GM12891 (cell line): ENCODE data around the gene NADSYN1.

Source experiments
- DNase-seq: peaks from one replicate; pipeline ENCODE4 v3.0.0; 2011; ENCODE audit warnings: low spot score; ENCODE audit not compliant: insufficient read length
- FAIRE-seq: peaks from 2 replicates; lab custom pipeline; 2011; peaks lifted over from hg19 to GRCh38; lab: Jason Lieb, UNC
- PAX5 ChIP-seq: IDR thresholded peaks from 2 replicates; pipeline ENCODE4 v1.6.1; 2011; ENCODE audit warnings: low read length, moderate library complexity, mild to moderate bottlenecking; ENCODE audit not compliant: insufficient read depth, severe bottlenecking
- POLR2A ChIP-seq: IDR thresholded peaks from 2 replicates; pipeline ENCODE4 v1.6.1; 2011; ENCODE audit warnings: low read depth, low read length, control low read depth
- POLR2AphosphoS5 ChIP-seq: IDR thresholded peaks from 2 replicates; pipeline ENCODE4 v1.6.1; 2011; ENCODE audit warnings: low read depth, low read length, control low read depth
- POU2F2 ChIP-seq: IDR thresholded peaks from 2 replicates; pipeline ENCODE4 v1.6.1; 2011; ENCODE audit warnings: low read depth, mild to moderate bottlenecking, control low read depth, low read length, moderate library complexity
- SPI1 ChIP-seq: IDR thresholded peaks from 2 replicates; pipeline ENCODE4 v1.6.1; 2011; ENCODE audit warnings: low read depth, low read length, control low read depth
- TAF1 ChIP-seq: IDR thresholded peaks from 2 replicates; pipeline ENCODE4 v1.6.1; 2011; ENCODE audit warnings: low read depth, low read length, control low read depth

Gene NADSYN1

DNA sequence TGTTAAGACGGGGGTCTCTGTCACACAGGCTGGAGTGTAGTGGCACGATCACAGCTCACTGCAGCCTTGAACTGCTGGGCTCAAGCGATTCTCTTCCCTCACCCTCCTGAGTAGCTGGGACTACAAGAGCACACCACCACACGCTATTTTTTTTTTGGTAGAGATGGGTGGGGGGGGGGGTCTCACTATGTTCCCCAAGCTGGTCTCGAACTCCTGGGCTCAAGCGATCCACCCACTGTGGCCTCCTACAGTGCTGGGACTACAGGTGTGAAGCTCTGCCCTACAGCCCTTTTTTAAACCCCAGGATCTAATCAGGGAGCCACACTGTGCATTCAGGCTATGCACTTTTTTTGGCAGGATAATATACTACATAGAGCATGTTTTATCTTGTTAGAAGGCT lies 3.4 kb upstream of the NADSYN1 start:
- DNase-seq (no peak), FAIRE-seq (no peak)
- TF ChIP-seq PAX5 (no peak), SPI1 (no peak), POU2F2 (no peak), POLR2AphosphoS5 (no peak), TAF1 (no peak), POLR2A (no peak)

GRCh38 chr11:71450507-71450906 lies 2.5 kb upstream of the NADSYN1 start:
- FAIRE-seq (no peak), DNase-seq (no peak)
- TF ChIP-seq POLR2A (no peak), TAF1 (no peak), POLR2AphosphoS5 (no peak), PAX5 (no peak), POU2F2 (no peak), SPI1 (no peak)

DNA sequence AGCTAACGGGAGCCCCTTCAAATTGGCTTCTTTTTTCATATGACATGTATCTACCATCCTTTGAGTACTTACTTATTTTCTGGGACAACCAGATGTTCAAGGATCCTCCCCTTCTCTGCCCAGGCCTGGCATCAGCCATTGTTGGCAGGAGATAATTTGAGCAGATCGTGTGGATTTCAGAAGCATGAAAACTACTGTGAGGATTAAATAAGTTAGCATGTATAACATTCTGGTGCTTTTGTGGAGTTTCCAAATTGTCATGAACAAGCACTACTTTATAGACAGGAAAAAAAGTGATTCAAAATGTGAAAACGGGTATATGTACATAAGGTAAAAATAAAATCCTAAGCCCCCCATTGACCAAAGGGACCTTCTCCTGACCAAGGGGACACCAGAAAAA lies 2.1 kb upstream of the NADSYN1 start:
- DNase-seq (no peak), FAIRE-seq (no peak)
- TF ChIP-seq TAF1 (no peak), SPI1 (no peak)

- FAIRE-seq (no peak), DNase-seq (no peak)
- TF ChIP-seq POU2F2 (peak; percentile 97), PAX5 (no peak)
These were observed 1.3 kb upstream of the NADSYN1 start for GRCh38 chr11:71451596-71452198.

DNA sequence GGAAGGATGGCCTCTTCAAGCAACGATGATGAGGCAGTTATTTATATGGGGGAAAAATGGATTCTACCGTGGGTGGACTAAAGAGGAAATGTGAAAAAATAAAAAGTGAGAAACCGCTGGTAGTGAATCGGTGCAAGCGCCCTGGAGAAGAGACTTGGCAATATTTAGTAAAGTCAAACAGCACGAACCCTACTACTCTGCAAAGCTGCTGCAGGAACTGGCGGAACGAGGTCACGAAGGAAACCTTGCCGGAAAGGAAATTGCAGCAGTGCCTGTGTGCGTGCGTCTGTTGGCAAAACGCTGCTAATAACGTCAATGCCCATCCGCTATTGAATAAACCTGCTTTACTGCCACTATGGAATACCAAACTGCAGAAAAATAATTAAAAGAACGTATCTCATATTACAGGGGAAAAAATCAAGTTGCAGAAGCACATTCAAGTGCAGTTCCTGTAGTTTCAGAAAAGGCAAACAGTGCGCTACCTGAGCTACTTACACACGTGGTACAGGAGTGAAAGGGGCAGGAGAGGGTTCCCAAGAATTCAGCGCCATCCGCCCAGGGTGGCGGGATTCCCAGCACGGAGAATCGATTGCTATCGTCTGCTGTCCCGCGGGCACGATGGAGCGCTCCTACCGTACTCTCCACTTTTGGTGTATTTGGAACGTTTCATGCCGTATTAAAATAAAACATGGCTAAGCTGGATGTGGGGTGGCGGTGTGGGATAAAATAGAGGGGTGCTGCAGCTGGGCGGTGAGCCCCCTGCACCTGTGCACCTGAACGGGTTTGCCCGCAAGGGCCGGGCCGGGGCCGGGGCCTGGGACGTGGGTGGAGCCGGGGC lies 585 bp upstream of the NADSYN1 start:
- no peak for DNase-seq
- no peak for TF ChIP-seq TAF1
- TF ChIP-seq POLR2A, result 0 out of 2 replicates have a peak, but pooled peaks have one; percentile 15
- no peak for TF ChIP-seq POLR2AphosphoS5
- TF ChIP-seq POU2F2, result no peak
- no peak for TF ChIP-seq PAX5
- peak; percentile 32; the same call in 1 of the 2 replicates for TF ChIP-seq SPI1
- FAIRE-seq, result no peak

DNA sequence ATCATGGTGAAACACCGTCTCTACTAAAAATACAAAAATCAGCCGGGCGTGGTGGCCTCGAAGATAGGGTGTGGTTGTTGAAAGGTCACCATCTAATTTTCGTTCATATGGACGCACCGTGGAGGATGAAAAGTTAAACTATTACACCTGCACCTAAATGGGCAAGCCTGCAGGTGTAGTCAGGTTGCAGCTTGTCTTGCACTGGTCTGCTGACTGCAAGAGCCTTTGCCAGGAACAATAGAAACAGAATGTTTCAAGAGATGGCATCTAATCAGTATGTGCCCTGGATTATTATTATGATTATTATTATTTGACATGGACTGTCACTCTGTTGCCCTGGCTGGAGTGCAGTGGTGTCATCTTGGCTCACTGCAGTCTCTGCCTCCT lies 908 bp downstream of the NADSYN1 start:
- DNase-seq (no peak), FAIRE-seq (no peak)
- TF ChIP-seq SPI1 (no peak), PAX5 (no peak), POU2F2 (no peak), POLR2AphosphoS5 (no peak), TAF1 (no peak), POLR2A (no peak)

- TF ChIP-seq SPI1, result no peak
- no peak for TF ChIP-seq POU2F2
- DNase-seq (no peak), FAIRE-seq (no peak)
These were observed 1.6 kb downstream of the NADSYN1 start for GRCh38 chr11:71454470-71455113.

- TF ChIP-seq POU2F2, result no peak
- no peak for TF ChIP-seq POLR2AphosphoS5
- TF ChIP-seq POLR2A, result no peak
- TF ChIP-seq SPI1, result no peak
- TF ChIP-seq PAX5, result no peak
- TF ChIP-seq TAF1, result no peak
- FAIRE-seq (no peak), DNase-seq (no peak)
These were observed 3.3 kb downstream of the NADSYN1 start for GRCh38 chr11:71456294-71456693.

GRCh38 chr11:71456831-71457230 lies 3.8 kb downstream of the NADSYN1 start:
- FAIRE-seq (no peak), DNase-seq (no peak)
- TF ChIP-seq SPI1 (no peak), PAX5 (no peak), TAF1 (no peak), POLR2AphosphoS5 (no peak), POU2F2 (no peak), POLR2A (no peak)
